Esophagus muscularis mucosa (tissue), 4 donors: Measurements from ENCODE around the gene PIM2.

Experiments used
- EP300 ChIP-seq: sonication (generic); formaldehyde crosslinking; IDR thresholded peaks from one replicate; pipeline ENCODE4 v1.6.1; 2017; ENCODE audit warnings: antibody characterized with exemption
- POLR2A ChIP-seq: fragments of 450-650 bp; IDR thresholded peaks from one replicate; pipeline ENCODE4 v1.6.1; 2017; ENCODE audit warnings: antibody characterized with exemption, moderate library complexity, mild to moderate bottlenecking, low read depth
- TF ChIP-seq, protein P1 (sequence below), 3 experiments: fragments of 200-600 bp in 2 of 3; fragments of 450-650 bp in 1 of 3; sonication (generic) in 2 of 3; IDR thresholded peaks; one replicate each; pipeline ENCODE4 v1.5.1; 2017 to 2019; ENCODE audit warnings: antibody characterized with exemption in 3 of 3, mild to moderate bottlenecking in 2 of 3, moderate library complexity in 1 of 3

DNA sequence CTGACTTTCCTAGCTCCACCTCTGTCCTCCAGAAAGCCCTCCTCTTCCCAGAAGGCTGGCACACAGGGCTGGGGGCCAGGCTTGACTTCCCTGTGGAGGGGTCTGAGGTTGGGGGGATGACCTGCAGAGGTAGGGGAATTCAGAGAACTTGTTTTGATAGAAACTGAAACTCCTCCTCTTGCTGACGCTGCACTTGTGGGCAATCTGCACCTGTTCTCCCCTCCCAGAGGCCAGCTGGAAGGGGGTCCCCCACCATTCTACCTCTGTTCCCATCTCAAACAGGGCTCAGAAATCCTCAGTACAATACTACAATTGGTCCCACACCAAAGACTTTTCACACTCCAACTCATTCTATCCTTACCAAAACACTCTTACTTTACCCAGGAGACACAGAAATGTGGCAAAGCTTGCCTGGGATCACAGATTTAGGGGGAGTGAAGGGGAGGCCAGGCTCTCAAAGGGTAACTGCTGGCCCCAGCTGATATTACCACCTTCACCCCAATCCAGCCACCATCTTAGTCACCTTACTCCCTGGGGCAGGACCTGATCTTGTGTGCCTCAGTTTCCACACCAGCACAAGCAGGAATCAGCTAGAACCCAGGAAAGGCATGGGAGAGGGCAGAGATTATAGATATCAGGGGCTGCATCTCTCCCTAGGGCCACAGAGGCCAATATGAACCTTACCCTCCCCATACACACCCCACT lies 20.0 kb upstream of the PIM2 start:
- TF ChIP-seq, protein P1, sequence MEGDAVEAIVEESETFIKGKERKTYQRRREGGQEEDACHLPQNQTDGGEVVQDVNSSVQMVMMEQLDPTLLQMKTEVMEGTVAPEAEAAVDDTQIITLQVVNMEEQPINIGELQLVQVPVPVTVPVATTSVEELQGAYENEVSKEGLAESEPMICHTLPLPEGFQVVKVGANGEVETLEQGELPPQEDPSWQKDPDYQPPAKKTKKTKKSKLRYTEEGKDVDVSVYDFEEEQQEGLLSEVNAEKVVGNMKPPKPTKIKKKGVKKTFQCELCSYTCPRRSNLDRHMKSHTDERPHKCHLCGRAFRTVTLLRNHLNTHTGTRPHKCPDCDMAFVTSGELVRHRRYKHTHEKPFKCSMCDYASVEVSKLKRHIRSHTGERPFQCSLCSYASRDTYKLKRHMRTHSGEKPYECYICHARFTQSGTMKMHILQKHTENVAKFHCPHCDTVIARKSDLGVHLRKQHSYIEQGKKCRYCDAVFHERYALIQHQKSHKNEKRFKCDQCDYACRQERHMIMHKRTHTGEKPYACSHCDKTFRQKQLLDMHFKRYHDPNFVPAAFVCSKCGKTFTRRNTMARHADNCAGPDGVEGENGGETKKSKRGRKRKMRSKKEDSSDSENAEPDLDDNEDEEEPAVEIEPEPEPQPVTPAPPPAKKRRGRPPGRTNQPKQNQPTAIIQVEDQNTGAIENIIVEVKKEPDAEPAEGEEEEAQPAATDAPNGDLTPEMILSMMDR (IDR thresholded peaks at IDR 0.05) = no peak
- TF ChIP-seq EP300 (no peak), POLR2A (no peak)
